ENCODE measurements around the gene CSPG4.
"Not testable (repeated sequence)": the region's sequence is repeated elsewhere in the genome, so short reads cannot be mapped to it uniquely, and the experiment has no call there.

Gene CSPG4

GRCh38 chr15:75712668-75713337 lies at the start of gene CSPG4:
TSS of gene CSPG4 (minus strand) at chr15:75712848. CDS start at chr15:75712755, 93 bp downstream.
- H3K27ac ChIP-seq = no peak within 1 kb of the TSS
- DNase-seq (ENCODE audit: low read depth, low spot score) = no peak

DNA sequence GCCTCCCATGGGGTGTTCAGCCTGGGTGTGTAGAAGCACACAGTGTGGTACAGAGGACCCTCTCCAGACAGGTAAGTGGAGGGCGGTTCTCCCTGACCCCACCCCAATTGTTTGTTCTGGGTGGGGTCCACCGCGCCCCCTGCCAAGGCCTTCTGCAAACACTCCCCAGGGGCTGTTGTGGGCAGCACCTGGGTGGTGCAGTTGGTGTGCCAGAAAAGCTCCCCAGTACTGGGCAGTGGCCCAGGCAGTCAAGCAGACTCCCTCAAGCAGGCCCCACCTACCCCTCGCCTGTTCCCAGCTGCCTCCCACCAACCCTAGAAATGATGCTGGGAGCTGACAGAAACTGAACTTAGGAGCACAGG lies 49.7 kb upstream of the CSPG4 start:
- not testable (repeated sequence) for DNase-seq (ENCODE audit: low read depth, low spot score); H3K27ac ChIP-seq

DNA sequence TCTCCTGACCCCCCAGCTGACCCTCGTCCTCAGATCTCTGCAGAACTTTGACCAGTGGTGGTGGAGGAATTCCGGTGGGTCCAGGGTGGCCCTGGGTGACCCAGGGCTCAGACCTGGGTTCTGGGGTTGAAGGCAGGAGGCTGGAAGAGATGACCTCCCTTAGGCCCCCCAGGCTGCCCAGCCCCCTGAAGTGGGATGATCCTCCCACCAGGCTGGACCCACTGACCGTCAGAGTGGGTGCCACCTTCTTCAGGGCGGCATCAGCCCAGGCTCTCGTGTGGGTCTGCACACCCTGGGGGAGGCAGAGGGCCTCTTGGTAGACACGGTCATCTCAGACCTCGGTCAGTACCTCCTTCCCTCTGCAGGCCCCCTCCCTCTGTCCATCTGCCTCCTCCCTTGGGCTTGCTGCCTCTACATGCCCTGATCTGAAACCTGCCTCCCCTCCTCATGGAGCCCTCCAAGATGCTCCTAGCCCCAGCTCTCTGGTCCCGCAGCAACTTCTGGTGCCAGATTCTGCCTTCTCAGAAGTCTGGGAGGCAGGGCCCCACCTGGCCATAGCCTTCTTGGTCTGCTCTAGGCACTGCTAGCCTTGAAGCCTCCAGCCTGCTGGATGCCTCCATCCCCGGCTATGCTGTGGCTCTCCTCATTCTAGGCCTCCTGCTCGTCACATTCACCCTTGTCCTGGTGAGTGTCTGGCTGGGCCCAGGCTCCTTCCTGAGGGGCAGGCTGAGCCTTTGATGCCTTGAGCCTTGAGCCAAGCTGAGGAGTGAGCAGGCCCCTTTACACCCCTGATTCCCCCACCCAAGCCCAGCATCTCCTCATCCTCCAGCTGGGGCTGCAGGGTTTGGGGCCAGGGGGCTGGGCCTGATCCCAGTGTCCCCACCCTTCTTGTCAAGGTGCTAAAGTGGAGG lies 49.1 kb upstream of the CSPG4 start:
- no peak overlapping the region for H3K27ac ChIP-seq
- DNase-seq (ENCODE audit: low read depth, low spot score) = no peak

DNA sequence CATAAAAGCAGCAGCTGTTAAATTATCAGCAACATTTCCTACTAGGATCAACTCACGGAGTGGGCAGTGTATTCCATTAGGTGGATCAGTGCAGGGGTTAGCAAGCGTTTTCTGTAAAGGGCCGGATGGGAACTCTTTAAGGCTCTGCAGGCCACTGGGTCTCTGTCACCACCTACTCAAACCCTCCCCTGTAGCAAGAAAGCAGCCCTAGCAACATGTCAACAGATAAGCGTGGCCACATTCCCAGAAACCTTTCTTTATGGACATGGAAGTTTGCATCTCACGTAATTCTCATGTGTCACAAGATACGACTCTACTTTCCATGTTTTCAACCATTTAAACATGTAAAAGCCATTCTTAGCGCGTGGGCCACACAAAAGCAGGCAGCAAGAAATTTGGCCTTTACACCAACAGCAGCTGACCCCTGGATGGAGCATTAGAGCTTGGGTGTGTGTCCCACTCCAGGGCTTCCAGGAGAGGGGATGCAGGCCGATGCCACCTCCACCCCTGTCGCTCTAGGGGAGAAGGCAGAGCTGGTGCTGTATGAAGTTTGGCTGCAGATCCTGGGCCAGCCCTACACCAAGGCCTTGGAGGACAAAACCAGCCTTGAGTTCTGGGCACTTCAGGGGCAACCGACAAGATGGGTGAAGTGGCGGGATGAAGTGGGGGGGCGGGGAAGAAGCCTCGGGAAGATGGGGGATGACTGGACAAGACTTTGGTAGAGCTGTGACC lies 48.2 kb upstream of the CSPG4 start:
- H3K27ac ChIP-seq = no peak overlapping the region
- no peak for DNase-seq (ENCODE audit: low read depth, low spot score)

- DNase-seq (ENCODE audit: low read depth, low spot score) = not testable (repeated sequence)
These were observed 47.5 kb upstream of the CSPG4 start for GRCh38 chr15:75760131-75760520.

DNA sequence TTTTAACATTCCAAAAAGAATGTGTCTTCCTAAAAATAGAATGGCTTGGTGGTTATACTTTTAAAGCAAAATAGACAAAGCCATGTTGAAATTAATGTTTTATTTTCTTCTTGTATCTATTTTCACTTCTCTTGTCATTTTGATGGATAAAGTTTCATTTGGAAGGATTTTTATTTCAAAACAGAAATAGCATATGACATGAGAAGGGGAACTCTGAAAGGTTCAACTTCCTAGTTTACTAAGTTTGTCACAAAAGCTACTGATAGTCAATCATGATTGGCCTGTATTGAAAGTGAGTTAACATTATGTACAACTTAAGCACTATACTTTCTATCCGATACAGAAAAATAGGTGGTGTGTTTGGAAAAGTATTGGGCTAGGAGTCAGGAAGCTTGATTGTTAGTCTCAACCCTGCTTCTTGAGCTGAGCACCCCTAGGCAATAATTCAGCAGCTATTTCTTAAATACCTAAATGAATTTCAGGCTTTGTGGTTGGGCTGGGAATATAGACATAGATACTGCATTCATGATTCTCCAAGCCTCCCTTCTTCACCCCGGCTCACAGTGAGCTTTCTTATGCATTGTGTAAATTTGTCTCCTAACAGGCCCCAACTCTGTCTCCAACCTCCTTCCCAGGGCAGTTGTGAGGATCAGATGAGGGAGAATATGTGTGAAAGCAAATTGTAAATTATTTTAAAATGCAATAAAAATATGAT lies 46.9 kb upstream of the CSPG4 start:
- no peak for DNase-seq (ENCODE audit: low read depth, low spot score)
- H3K27ac ChIP-seq = no peak overlapping the region

More at GRCh38 chr15:75760131-75760520, 47.5 kb upstream of the CSPG4 start:
- not testable (repeated sequence) for H3K27ac ChIP-seq

- DNase-seq (ENCODE audit: low read depth, low spot score) = no peak
- no peak overlapping the region for H3K27ac ChIP-seq
These were observed 45.6 kb upstream of the CSPG4 start for GRCh38 chr15:75758071-75758872.

DNA sequence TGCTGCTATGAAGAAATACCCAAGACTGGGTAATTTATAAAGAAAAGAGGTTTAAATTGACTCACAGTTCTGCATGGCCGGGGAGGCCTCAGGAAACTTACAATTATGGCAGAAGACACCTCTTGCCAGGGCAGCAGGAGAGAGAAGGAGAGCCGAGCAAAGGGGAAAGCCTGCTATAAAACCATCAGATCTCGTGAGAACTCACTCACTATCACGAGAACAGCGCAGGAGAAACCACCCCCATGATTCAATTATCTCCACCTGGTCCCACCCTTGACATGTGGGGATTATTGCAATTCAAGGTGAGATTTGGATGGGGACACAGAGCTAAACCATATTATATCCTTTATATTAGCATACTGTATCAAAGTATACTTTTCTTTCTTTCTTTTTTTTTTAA lies 42.2 kb upstream of the CSPG4 start:
- H3K27ac ChIP-seq; DNase-seq (ENCODE audit: low read depth, low spot score): not testable (repeated sequence)

GRCh38 chr15:75753145-75753544 lies 40.5 kb upstream of the CSPG4 start:
- DNase-seq (ENCODE audit: low read depth, low spot score) = no peak
- H3K27ac ChIP-seq = no peak overlapping the region

DNA sequence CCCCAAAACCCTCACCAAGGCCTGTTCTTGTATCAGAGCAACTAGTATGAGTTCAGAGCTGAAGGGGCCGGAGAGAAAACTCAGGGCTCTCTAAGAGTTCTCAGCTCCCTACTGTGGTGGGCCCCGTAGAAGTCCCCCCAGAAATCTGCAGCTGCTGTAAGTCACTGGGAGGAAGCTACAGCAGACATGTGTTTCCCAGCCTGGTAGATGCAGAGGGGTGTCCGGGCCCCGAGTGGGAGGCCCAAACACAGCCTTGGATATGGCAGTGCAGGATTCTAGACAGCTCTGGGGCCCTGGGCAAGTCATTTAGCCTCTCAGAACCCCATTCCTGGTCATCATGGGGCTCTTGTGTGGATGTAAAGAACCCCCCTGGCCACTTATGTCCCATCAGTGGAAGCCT lies 39.2 kb upstream of the CSPG4 start:
- no peak for DNase-seq (ENCODE audit: low read depth, low spot score)

GRCh38 chr15:75751116-75751875 lies 38.6 kb upstream of the CSPG4 start:
- DNase-seq (ENCODE audit: low read depth, low spot score) = no peak
- no peak overlapping the region for H3K27ac ChIP-seq

More for the DNA sequence above, 39.2 kb upstream of the CSPG4 start:
- H3K27ac ChIP-seq = no peak overlapping the region

DNA sequence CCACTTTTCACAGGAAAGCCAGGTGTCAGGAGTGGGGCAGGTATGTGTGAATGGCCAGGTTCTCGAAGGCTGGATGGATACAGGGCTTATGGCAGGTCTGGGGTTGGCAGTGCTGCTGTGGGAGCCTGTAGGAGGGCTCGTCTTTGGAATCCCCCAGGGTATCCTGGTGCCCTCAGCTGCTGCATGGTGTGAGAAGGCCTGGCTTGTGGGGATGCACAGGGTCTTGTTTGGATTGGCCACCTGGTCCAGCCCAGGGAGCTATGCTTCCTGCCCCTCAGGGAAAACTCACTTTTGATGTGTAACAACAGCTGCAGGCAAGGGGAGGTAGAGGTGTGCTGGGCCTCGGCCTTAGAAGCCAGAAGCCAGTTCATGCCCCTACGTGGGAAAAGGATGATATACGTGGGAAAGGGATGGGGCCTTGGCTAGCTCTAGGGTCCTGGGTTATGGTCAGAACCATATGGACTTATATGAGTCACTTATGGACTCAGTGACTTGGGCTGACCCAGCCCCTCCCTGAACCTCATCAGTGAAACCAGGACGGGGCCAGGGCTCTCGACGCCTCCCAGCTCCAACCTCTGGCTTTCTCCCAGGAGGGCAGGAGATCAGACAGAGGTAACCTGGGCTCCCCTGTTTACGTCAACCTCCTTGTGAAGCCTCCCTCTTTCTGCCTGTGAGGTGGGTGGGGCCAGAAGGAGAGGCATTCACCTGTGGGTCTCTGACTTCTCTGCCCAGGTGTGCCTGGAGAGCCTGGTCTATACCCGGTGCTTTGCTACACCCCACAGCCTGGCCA lies 37.8 kb upstream of the CSPG4 start:
- DNase-seq (ENCODE audit: low read depth, low spot score) = no peak
- H3K27ac ChIP-seq = no peak overlapping the region

GRCh38 chr15:75749820-75750219 lies 37.2 kb upstream of the CSPG4 start:
- no peak overlapping the region for H3K27ac ChIP-seq
- no peak for DNase-seq (ENCODE audit: low read depth, low spot score)

- DNase-seq (ENCODE audit: low read depth, low spot score); H3K27ac ChIP-seq: not testable (repeated sequence)
These were observed 36.2 kb upstream of the CSPG4 start for GRCh38 chr15:75748882-75749281.

DNA sequence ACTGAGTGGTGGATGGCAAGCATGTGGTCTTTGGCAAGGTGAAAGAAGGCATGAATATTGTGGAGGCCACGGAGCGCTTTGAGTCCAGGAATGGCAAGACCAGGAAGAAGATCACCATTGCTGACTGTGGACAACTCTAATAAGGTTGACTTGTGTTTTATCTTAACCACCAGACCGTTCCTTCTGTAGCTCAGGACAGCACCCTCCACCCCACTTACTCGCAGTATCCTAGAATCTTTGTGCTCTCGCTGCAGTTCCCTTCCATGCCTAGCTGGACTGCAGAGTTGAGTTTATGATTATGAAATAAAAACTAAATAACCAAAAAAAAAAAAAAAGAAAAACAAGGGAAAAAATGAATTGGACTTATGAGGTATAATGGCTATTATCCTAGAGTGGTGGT lies 34.5 kb upstream of the CSPG4 start:
- not testable (repeated sequence) for DNase-seq (ENCODE audit: low read depth, low spot score); H3K27ac ChIP-seq

DNA sequence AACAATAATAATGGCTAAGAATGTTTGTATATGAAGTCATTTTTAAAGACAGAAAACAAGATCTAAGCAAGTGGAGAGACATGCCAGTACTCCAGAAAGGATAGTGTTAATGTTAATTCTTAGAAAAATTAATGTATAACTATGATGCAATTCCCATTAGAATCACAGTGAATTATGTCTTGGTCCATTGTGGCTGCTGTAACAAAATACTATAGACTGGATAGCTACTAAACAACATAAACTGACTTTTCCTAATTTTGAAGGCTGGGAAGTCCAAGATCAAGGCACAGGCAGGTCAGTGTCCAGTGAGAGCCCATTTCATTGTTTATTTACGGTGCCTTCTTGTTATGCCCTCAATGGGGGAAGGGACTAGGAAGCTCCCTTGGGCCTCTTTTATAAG lies 32.7 kb upstream of the CSPG4 start:
- DNase-seq (ENCODE audit: low read depth, low spot score) = no peak
- no peak overlapping the region for H3K27ac ChIP-seq

GRCh38 chr15:75742346-75742745 lies 29.7 kb upstream of the CSPG4 start:
- DNase-seq (ENCODE audit: low read depth, low spot score); H3K27ac ChIP-seq: not testable (repeated sequence)

DNA sequence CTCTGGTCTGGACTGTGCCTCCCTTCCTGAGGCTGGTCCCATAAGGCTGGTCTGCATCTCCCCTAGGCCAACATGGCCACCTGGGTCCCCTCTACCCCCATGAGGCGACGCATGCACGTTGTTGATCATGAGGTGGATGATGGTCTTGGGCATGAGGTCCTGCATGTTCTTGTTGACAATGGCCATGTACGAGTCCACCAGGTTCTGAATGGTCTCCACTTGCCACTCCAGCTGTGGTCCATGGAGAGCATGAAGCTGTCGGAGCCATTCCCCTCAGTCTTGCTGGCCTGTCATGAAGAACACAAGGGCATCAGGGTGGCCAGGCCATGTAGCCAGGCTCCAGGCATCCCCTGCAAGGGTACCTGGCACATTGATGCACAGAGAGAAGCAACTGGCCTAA lies 27.1 kb upstream of the CSPG4 start:
- DNase-seq (ENCODE audit: low read depth, low spot score) = no peak
- H3K27ac ChIP-seq = no peak overlapping the region

All from epithelial cell of prostate (primary cell).